Measurements from ENCODE around the gene CACNA1D.

GRCh38 chr3:53525765-53526703 is 31.6 kb downstream of the CACNA1D start:
- TF ChIP-seq POLR2A (IDR thresholded peaks at IDR 0.05) (no peak), CTCF (IDR thresholded peaks at IDR 0.05) (no peak), EP300 (IDR thresholded peaks at IDR 0.05) (no peak)
